ENCODE measurements around the gene GSG1L. TPM values are rescaled to one million over a fixed set of nuclear protein-coding genes. Genes with fewer than 3 reads are reported as not detected.

The GSG1L gene
- total and polyA plus RNA-seq, 9 of the 15 experiments (the other 6 are each of a cell fraction or from before 2014, with no cell fraction given), result not detected

- intact Hi-C loops (cut with micrococcal nuclease) (no loop called here), in situ Hi-C loops (cut with MboI) (no loop called here)
- CTCF ChIA-PET (ENCODE audit: low intra/inter-chr PET ratio), result no interaction called here
- DNase-seq (ENCODE audit: extremely low read depth in 1 of 4, low spot score in 3 of 4), result peak; percentile 32 to 48 (median 44)
- H3K9me1 ChIP-seq (ENCODE audit: control insufficient read depth, insufficient read depth, low read length), result no peaks in the 10 kb centered on the region
- no peaks in the 10 kb centered on the region for H3K9me3 ChIP-seq (replicated peaks; ENCODE audit: control insufficient read depth, insufficient read depth, low read depth, low read length)
- no peak overlapping the region for H3K27ac ChIP-seq (ENCODE audit: extremely low read depth, low read depth, low read length)
- ATAC-seq, result peak; percentile 82
- no peak overlapping the region for H2AFZ ChIP-seq (ENCODE audit: low read depth, low read length)
- H4K20me1 ChIP-seq (replicated peaks; ENCODE audit: control insufficient read depth, insufficient read depth, low read length), result 0 out of 2 replicates have a peak, but pooled peaks cover 5% of the 10 kb centered on the region
- no peak for FAIRE-seq
- H3K4me1 ChIP-seq (replicated peaks in 1 of 2; ENCODE audit: control insufficient read depth in 2 of 2, insufficient read depth in 2 of 2, low read length in 2 of 2), result peaks cover 0 to 12% of the 10 kb centered on the region in 2 experiments; a peak in 2 of 5 replicates
- 0 out of 4 replicates have a peak overlapping the region, but pooled peaks of 1 of the 2 experiments have one; percentile 13 for H3K9ac ChIP-seq (ENCODE audit: insufficient read depth in 1 of 2, low read depth in 2 of 2, low read length in 2 of 2)
- H3K79me2 ChIP-seq (ENCODE audit: control insufficient read depth, insufficient read depth, low read length), result no peaks in the 10 kb centered on the region
- H3K36me3 ChIP-seq (ENCODE audit: control insufficient read depth, insufficient read depth, low read length), result no peaks in the 10 kb centered on the region
- H3K4me3 ChIP-seq, result no peak overlapping the region
- WGBS (ENCODE audit: insufficient coverage, low coverage, missing lambda C conversion rate), result 68% methylated on average over 19 of the region's 19 CpGs
- POLR2A ChIA-PET, result interaction anchor here (0.7 to 1.5 kb wide), 2 partner anchors 10 to 22 kb away, joined by 3 to 4 read pairs; no protein-coding TSS in a partner anchor
- no peak overlapping the region for H3K4me2 ChIP-seq (ENCODE audit: insufficient read depth, low read length)
- BruUV-seq (replicated peaks), result no TSS peak
- H3K27me3 ChIP-seq (ENCODE audit: control insufficient read depth in 2 of 2, insufficient read depth in 2 of 2, low read length in 2 of 2), result no peaks in the 10 kb centered on the region
- TF ChIP-seq ZBTB33 (CRISPR knock-in tag; IDR thresholded peaks at IDR 0.05), result peak; percentile 99
- TF ChIP-seq POLR2G (IDR thresholded peaks at IDR 0.05; ENCODE audit: low read depth, low read length), result 0 out of 2 replicates have a peak, but pooled peaks have one; percentile 32
- no peak for TF ChIP-seq JUND (IDR thresholded peaks at IDR 0.05; ENCODE audit: borderline replicate concordance, low read depth, low read length)
- no peak for TF ChIP-seq JUND (tag; IDR thresholded peaks at IDR 0.05; ENCODE audit: borderline replicate concordance, low read depth, low read length)
- no peak for TF ChIP-seq ZBTB49 (CRISPR knock-in tag; IDR thresholded peaks at IDR 0.05; ENCODE audit: borderline replicate concordance)
- TF ChIP-seq HLTF (IDR thresholded peaks at IDR 0.05), result no peak
- TF ChIP-seq DEAF1 (CRISPR knock-in tag; IDR thresholded peaks at IDR 0.05), result no peak
- no peak for TF ChIP-seq ZBTB8A (IDR thresholded peaks at IDR 0.05; ENCODE audit: partially characterized antibody)
- no peak for TF ChIP-seq BRD9 (IDR thresholded peaks at IDR 0.05; ENCODE audit: low read depth, partially characterized antibody)
- TF ChIP-seq ARID1B (IDR thresholded peaks at IDR 0.05), result no peak
- no peak for TF ChIP-seq ZBTB43 (CRISPR knock-in tag; IDR thresholded peaks at IDR 0.05)
- TF ChIP-seq NR2C1 (IDR thresholded peaks at IDR 0.05), result no peak
- TF ChIP-seq NR2C1 (tag; IDR thresholded peaks at IDR 0.05), result no peak
Observed at GRCh38 chr16:28090646-28091377, 27.3 kb upstream of the GSG1L start.

Measured in K562 (cell line).